ENCODE results near the gene SIX1.
A peak's percentile ranks its signal among the peaks of the same experiment; 100 is the strongest.

SIX1 gene

GRCh38 chr14:60644666-60645065 lies 4.6 kb downstream of the SIX1 start (continued):
- TF ChIP-seq OSR1 (CRISPR knock-in tag; IDR thresholded peaks at IDR 0.05) = no peak
- no peak for TF ChIP-seq ARNTL (CRISPR knock-in tag; IDR thresholded peaks at IDR 0.05; ENCODE audit: borderline replicate concordance, low read depth)

GRCh38 chr14:60643463-60644314 lies 5.6 kb downstream of the SIX1 start:
- no peak for TF ChIP-seq TSHZ2 (CRISPR knock-in tag; IDR thresholded peaks at IDR 0.05)
- TF ChIP-seq ZFP3 (CRISPR knock-in tag; IDR thresholded peaks at IDR 0.05) = no peak
- TF ChIP-seq OSR1 (CRISPR knock-in tag; IDR thresholded peaks at IDR 0.05) = no peak
- TF ChIP-seq ZNF565 (CRISPR knock-in tag; conservative IDR thresholded peaks at IDR 0.05; ENCODE audit: low read depth) = no peak
- TF ChIP-seq TOX (CRISPR knock-in tag; IDR thresholded peaks at IDR 0.05; ENCODE audit: borderline replicate concordance) = no peak
- no peak for TF ChIP-seq POU6F1 (CRISPR knock-in tag; IDR thresholded peaks at IDR 0.05; ENCODE audit: borderline replicate concordance, low read depth)
- TF ChIP-seq PATZ1 (CRISPR knock-in tag; IDR thresholded peaks at IDR 0.05; ENCODE audit: borderline replicate concordance) = no peak
- TF ChIP-seq CSRNP3 (CRISPR knock-in tag; IDR thresholded peaks at IDR 0.05) = no peak
- TF ChIP-seq ESRRG (CRISPR knock-in tag; IDR thresholded peaks at IDR 0.05) = no peak
- TF ChIP-seq CSDC2 (CRISPR knock-in tag; IDR thresholded peaks at IDR 0.05) = no peak
- TF ChIP-seq BACH2 (CRISPR knock-in tag; IDR thresholded peaks at IDR 0.05; ENCODE audit: borderline replicate concordance) = no peak
- TF ChIP-seq ZNF70 (CRISPR knock-in tag; IDR thresholded peaks at IDR 0.05) = no peak
- no peak for TF ChIP-seq GLIS3 (CRISPR knock-in tag; IDR thresholded peaks at IDR 0.05)
- TF ChIP-seq RARB (CRISPR knock-in tag; IDR thresholded peaks at IDR 0.05) = no peak
- TF ChIP-seq ZC3H10 (CRISPR knock-in tag; IDR thresholded peaks at IDR 0.05) = no peak
- no peak for TF ChIP-seq ISL1 (CRISPR knock-in tag; IDR thresholded peaks at IDR 0.05)
- TF ChIP-seq TCF4 (CRISPR knock-in tag; IDR thresholded peaks at IDR 0.05; ENCODE audit: borderline replicate concordance) = no peak
- no peak for TF ChIP-seq CREB5 (CRISPR knock-in tag; IDR thresholded peaks at IDR 0.05; ENCODE audit: low read depth)
- TF ChIP-seq ZNF8 (CRISPR knock-in tag; IDR thresholded peaks at IDR 0.05) = no peak
- TF ChIP-seq SNAI2 (CRISPR knock-in tag; IDR thresholded peaks at IDR 0.05) = no peak
- no peak for ATAC-seq

GRCh38 chr14:60643141-60643462 lies 6.2 kb downstream of the SIX1 start:
- ATAC-seq = peak; percentile 4
- TF ChIP-seq TOX (CRISPR knock-in tag; IDR thresholded peaks at IDR 0.05; ENCODE audit: borderline replicate concordance) (no peak), ESRRG (CRISPR knock-in tag; IDR thresholded peaks at IDR 0.05) (no peak), RARB (CRISPR knock-in tag; IDR thresholded peaks at IDR 0.05) (no peak), ZNF70 (CRISPR knock-in tag; IDR thresholded peaks at IDR 0.05) (no peak), ISL1 (CRISPR knock-in tag; IDR thresholded peaks at IDR 0.05) (no peak), GLIS3 (CRISPR knock-in tag; IDR thresholded peaks at IDR 0.05) (no peak), OSR1 (CRISPR knock-in tag; IDR thresholded peaks at IDR 0.05) (no peak), POU6F1 (CRISPR knock-in tag; IDR thresholded peaks at IDR 0.05; ENCODE audit: borderline replicate concordance, low read depth) (no peak), ZC3H10 (CRISPR knock-in tag; IDR thresholded peaks at IDR 0.05) (no peak), PATZ1 (CRISPR knock-in tag; IDR thresholded peaks at IDR 0.05; ENCODE audit: borderline replicate concordance) (no peak), CREB5 (CRISPR knock-in tag; IDR thresholded peaks at IDR 0.05; ENCODE audit: low read depth) (no peak), TCF4 (CRISPR knock-in tag; IDR thresholded peaks at IDR 0.05; ENCODE audit: borderline replicate concordance) (no peak)

All from SK-N-SH treated with all-trans-retinoic acid at 6 μM for 48 hours (cell line).